NCI-H1436 treated with DMSO at 0.1 percent for 48 hours (cell line): ENCODE data around the gene ZFYVE19.

Source experiments
- DNase-seq: peaks from one replicate; lab custom pipeline; 2025; lab: John Stamatoyannopoulos, UW

Gene ZFYVE19

GRCh38 chr15:40815042-40815698 lies 8.3 kb downstream of the ZFYVE19 start:
- no peak for DNase-seq

DNA sequence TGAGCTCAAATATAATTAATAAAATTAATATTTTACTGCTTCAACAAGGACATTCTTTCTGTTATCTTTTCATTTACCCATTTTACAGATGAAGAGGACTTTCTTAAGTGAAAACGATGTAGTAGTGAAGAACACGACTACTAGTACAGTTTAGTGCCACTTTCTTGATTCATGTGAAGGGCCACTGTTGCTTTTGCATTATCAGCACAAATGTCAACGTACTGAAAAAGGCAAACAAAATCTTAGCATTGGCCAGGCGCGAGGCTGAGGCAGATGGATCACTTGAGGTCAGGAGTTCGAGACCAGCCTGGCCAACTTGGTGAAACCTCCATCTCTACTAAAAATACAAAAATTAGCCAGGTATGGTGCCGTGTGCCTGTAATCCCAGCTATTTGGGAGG lies 12.2 kb downstream of the ZFYVE19 start:
- no peak for DNase-seq

DNA sequence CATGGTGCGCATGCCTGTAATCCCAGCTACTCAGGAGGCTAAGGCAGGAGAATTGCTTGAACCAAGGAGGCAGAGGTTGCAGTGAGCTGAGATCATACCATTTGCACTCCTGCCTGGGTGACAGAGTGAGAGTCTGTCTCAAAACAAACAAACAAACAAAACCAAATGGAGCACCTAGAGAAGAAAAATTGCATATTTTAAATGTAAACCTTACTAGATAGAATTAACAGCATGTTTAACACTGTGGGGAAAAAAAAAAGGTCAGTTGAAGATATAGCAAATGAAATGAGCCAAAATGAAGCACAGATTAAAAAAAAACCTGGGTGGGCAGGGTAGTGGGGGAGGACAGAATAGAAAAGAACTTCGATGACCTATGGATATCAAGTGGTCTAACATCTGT lies 14.3 kb downstream of the ZFYVE19 start:
- DNase-seq, result no peak

GRCh38 chr15:40823572-40824343 lies 16.9 kb downstream of the ZFYVE19 start:
- DNase-seq, result no peak

DNA sequence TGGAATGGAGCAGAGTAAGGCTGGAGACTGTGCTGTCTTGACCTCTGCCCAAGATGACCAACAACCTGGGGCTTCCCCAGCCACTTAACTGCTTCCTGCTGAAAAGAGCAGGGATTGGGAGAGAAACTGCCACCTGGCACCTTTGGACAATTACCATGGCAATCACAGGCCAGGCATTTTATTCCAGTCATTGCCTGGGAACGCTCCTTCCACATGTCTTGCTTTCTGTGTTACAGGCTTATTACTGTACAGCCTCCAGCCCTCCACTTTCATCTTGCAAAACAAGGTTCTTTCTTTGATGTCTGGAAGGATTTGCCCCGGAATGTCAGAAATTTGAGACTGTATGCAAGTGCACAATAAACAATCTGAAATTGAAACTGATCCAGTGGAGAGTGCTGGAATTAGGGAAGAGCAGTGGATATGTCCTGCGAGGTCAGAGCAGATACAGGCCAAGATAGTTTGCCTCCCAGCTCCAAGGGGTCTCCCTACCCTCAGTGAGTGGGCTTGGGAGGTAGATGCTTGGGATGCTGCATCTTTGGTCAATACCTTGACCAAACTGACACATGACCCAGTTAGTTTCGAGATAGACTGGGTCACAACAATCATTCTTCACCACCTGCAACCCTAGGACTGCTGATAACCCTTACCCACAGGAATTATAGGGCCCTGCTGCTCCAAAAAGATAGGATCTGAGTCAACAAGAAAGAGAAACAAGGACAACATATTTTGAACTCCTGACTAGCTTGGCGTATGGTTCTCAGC lies 19.0 kb downstream of the ZFYVE19 start:
- no peak for DNase-seq

DNA sequence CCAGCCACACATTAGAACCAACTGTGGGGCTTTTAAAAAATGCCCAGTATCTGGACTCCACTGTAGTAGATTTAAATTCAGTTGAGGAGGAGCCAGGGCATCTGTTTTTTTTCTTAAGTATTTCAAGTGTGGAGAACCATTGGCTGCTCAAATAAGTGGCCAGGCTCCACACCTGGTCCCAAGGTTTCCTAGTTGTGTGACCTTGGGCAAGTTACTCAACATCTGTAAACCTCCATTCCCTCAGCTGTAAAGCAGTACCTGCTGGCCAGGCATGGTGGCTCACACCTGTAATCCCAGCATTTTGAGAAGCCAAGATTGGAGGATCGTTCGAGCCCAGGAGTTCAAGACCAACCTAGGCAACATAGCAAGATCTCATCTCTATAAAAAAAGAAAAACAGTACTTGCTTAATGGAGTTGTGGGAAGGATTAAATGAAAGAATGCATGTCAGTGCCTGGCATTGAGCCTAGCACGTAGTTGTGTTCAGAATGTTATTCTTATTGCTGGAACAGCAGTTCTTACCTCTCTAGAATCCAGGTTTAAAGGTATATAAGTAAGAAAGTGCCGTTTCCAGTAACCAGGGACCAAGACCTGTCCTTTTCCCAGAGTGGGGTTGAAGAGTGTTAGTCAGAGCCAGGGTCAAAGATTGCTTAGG lies 19.7 kb downstream of the ZFYVE19 start:
- no peak for DNase-seq

GRCh38 chr15:40828447-40829036 lies 21.7 kb downstream of the ZFYVE19 start, which contains the start of gene PPP1R14D:
Gene PPP1R14D (minus strand): TSS chr15:40828708. CDS start chr15:40828641, 67 bp downstream.
- no peak for DNase-seq

GRCh38 chr15:40829115-40829514 lies 22.2 kb downstream of the ZFYVE19 start:
- no peak for DNase-seq

DNA sequence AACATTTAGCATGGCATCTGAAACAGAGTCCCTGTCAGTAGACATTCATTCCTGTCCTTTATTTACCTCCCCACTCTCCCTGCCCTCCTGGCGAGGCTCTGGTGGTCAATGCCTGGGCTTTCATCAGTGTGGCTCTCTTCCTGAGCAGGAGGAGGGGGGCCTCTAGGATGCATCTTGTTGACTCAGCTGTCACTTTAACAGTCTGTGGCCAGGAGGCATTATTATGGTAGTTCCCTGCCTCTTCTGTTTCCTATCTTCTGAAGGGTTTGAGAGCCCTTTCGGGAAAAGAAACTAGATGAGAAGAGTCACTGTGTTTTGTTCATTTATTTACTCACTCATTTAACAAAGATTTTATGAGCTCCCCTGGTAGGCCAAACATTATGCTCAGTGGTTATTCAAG lies 24.0 kb downstream of the ZFYVE19 start:
- DNase-seq, result peak; percentile 97

GRCh38 chr15:40831861-40832260 lies 25.0 kb downstream of the ZFYVE19 start:
- DNase-seq, result no peak

- DNase-seq, result no peak
Observed at GRCh38 chr15:40832903-40833302, 26.0 kb downstream of the ZFYVE19 start.

GRCh38 chr15:40836020-40836419 lies 29.1 kb downstream of the ZFYVE19 start:
- no peak for DNase-seq

DNA sequence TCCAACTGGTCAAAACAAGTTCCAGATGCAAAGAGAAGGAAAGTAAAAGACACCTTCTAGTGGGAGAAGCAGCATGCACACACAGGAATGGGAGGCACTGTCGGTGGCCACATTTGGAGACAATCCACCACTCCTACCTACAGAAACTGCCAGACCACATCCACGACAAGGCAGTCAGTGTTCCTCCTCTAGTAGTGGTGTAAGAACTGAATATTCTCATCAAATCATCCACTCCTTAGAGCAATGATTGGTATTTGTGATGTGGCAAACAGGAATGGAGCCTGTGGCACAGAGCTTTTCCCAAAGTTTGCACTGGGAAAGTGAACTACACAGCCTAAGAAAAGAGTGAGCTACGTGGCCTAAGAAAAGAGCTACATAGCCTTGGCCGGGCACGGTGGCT lies 31.9 kb downstream of the ZFYVE19 start:
- no peak for DNase-seq

DNA sequence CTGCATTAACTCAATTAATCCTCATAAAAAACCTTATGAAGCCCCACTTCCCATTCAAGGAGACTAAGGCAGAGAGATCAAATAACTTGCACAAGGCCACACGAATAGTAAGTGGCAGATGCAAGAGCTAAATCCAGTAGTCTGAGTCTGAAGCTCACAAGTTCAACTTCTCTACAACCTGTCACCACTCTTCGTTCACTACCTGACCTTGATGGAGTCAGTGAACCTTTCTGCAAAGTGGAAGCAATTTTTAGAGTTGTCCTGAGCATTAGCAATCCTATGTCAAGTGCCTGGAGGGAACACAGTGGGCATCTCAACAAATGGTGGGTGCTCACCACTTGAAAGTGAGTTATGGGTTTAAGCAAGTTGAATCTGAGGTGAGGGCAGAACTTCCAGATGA lies 34.9 kb downstream of the ZFYVE19 start:
- DNase-seq, result no peak

DNA sequence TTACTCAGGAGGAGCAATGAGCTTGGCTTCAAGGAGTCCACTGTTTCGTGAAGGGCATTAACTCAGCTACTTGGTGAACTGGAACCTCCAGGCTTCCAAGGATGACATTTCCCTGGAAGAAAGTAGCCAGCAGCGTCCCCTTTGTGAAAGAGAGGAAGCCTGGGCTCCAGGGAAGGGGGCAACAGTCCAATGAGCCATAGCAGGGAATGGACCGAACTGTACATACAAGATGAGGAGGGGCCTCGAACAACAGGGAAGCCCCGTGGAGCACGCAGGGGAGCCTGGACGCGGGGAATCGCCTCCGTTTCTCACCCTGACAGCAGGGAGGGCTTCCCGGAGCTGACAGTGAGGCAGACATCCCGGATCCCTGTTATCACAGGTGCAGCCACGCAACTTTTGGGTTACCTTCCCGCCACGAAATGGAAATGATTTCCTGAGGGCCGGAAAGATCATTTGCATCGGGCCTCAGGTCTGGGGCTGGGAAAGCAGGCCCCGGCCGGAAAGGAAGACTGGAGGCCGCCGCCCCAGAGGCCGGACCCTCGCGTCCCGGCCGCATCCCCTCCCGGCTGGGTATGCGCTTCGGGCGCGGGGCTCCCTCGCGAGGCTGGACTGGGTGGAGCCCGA lies 36.5 kb downstream of the ZFYVE19 start:
- no peak for DNase-seq

DNA sequence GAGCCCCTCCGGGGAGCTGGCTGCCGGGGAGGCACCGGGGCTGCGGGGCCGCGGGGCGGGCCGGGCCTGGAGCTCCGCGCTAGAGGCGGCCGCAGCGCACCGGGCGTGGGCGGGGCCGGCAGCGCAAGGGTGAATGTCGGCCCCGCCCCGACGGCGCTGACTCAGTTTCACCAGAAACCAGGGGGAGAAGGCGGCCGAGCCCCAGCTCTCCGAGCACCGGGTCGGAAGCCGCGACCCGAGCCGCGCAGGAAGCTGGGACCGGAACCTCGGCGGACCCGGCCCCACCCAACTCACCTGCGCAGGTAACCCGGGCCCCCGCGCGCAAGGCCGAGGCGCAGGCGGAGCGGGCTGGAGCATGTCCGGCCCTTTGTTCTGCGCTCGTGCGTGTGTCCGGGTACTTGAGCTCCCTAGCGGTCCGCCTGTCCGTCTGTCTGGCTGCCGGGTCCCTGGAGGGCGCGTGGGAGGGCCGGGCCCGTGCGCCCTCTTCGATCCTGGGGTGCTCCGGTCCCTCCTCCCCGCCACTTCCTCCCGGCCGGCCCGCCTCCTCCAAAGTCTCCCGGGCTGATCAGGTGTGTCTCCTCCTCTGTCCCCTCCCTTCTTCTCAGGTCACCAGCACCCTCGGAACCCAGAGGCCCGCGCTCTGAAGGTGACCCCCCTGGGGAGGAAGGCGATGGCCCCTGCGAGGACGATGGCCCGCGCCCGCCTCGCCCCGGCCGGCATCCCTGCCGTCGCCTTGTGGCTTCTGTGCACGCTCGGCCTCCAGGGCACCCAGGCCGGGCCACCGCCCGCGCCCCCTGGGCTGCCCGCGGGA lies 37.2 kb downstream of the ZFYVE19 start, which contains the start of gene SPINT1:
TSS of gene SPINT1 (plus strand) at position 164 of the 811 bp plus-strand sequence. CDS start at position 671, 507 bp downstream.
- DNase-seq, result no peak

GRCh38 chr15:40844696-40845030 lies 37.8 kb downstream of the ZFYVE19 start:
- no peak for DNase-seq

DNA sequence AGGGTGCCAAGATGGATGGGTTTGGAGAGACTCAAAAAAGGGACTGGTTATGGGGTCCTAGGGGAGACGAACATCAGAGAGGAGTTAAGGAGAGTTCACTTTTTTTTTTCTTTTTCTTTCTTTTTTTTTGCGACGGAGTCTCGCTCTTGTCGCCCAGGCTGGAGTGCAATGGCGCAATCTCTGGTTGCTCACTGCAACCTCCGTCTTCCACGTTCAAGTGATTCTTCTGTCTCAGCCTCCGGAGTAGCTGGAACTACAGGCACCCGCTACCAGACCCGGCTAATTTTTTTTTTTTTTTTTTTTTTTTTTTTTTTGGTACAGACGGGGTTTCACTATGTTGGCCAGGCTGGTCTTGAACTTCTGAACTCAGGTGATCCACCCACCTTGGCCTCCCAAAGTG lies 38.1 kb downstream of the ZFYVE19 start:
- no peak for DNase-seq

GRCh38 chr15:40845511-40846284 lies 38.8 kb downstream of the ZFYVE19 start:
- DNase-seq, result no peak

GRCh38 chr15:40846841-40847222 lies 39.9 kb downstream of the ZFYVE19 start:
- no peak for DNase-seq
